HCT116 (cell line): ENCODE data around the gene RAVER1. TPM values are rescaled to one million over a fixed set of nuclear protein-coding genes. Genes with fewer than 3 reads are reported as not detected.
A peak's percentile ranks its signal among the peaks of the same experiment; 100 is the strongest.

Experiments
- ATAC-seq: fragments of 200-7000 bp; cut with Tn5 transposase; 2 replicates; pipeline ENCODE4 v1.9.1; 2020; ENCODE audit warnings: mild to moderate bottlenecking, moderate library complexity
- BruUV-seq: library from RNA; stranded (reverse); fragments of 400-500 nt; replicated peaks from 2 replicates; lab custom pipeline; 2021; lab: Mats Ljungman, UMichigan
- CTCF ChIA-PET: fragments of 300-600 bp; sonication (Branson Sonifier 250); formaldehyde crosslinking; loops from one replicate; lab custom pipeline; 2021; ENCODE audit warnings: antibody characterized with exemption; lab: Charles Lee
- POLR2A ChIA-PET: fragments of 300-600, 350-600 bp; sonication (Branson Sonifier 250); formaldehyde crosslinking; loops from one replicate; lab custom pipeline; 2021; ENCODE audit warnings: antibody characterized with exemption; lab: Charles Lee
- RAD21 ChIA-PET, 2 experiments: fragments of 300-600 bp; sonication (Branson Sonifier 250); formaldehyde crosslinking; loops; one replicate each; lab custom pipeline; 2023; ENCODE audit warnings: low total read pairs in 2 of 2; ENCODE audit not compliant: uncharacterized antibody in 2 of 2, unreplicated experiment in 2 of 2, low non-redundant PET in 1 of 2; lab: Charles Lee
- DNase-seq: peaks from one replicate; pipeline ENCODE4 v3.0.0-alpha.2; 2010; ENCODE audit warnings: low read depth, low spot score
- H2AFZ ChIP-seq: fragments of 200-600 bp; shearing (Covaris generic), sonication (generic); 2 replicates; pipeline ENCODE4 v1.6.1; 2017; ENCODE audit warnings: low read depth, mixed run types, mixed read lengths, antibody characterized with exemption, low read length; ENCODE audit not compliant: poor library complexity, severe bottlenecking
- H3K27ac ChIP-seq: 2 replicates; pipeline ENCODE4 v1.5.1; 2012; ENCODE audit warnings: low read depth, low read length
- H3K27me3 ChIP-seq: fragments of 200-600 bp; sonication (generic); 2 replicates; pipeline ENCODE4 v1.6.1; 2016; ENCODE audit warnings: mixed run types, low read length, mixed read lengths; ENCODE audit not compliant: insufficient read depth
- H3K36me3 ChIP-seq, 2 experiments: fragments of 200-500 bp in 1 of 2; fragments of 200-600 bp in 1 of 2; sonication (Bioruptor generic) in 1 of 2; sonication (generic) in 1 of 2; 2 replicates each; pipeline versions ENCODE4 v1.5.1 to v1.6.1; 2014 to 2016; ENCODE audit warnings: low read length in 2 of 2, inconsistent platforms in 1 of 2, mixed read lengths in 1 of 2, mixed run types in 1 of 2; ENCODE audit not compliant: insufficient read depth in 2 of 2, control insufficient read depth in 1 of 2
- H3K4me1 ChIP-seq, 2 experiments: fragments of 200-600 bp in 1 of 2; sonication (generic) in 1 of 2; 2 replicates each; pipeline versions ENCODE4 v1.5.1 to v1.6.1; 2012 to 2017; ENCODE audit warnings: low read length in 2 of 2, inconsistent platforms in 1 of 2, mild to moderate bottlenecking in 1 of 2, mixed read lengths in 1 of 2, mixed run types in 1 of 2, moderate library complexity in 1 of 2; ENCODE audit not compliant: insufficient read depth in 2 of 2, control insufficient read depth in 1 of 2
- H3K4me2 ChIP-seq: fragments of 200-600 bp; sonication (generic); 2 replicates; pipeline ENCODE4 v1.6.1; 2017; ENCODE audit warnings: mixed run types, low read length, mixed read lengths
- H3K4me3 ChIP-seq, 2 experiments: fragments of 200-600 bp in 1 of 2; sonication (generic) in 1 of 2; replicated peaks in 1 of 2; 2 replicates each; pipeline ENCODE4 v1.5.1; 2011 to 2016; ENCODE audit warnings: low read length in 2 of 2, control low read depth in 1 of 2, low read depth in 1 of 2, mild to moderate bottlenecking in 1 of 2, mixed read lengths in 1 of 2, mixed run types in 1 of 2
- H3K79me2 ChIP-seq: fragments of 200-600 bp; sonication (generic); 2 replicates; pipeline ENCODE4 v1.6.1; 2017; ENCODE audit warnings: mild to moderate bottlenecking, mixed run types, low read length, moderate library complexity, mixed read lengths; ENCODE audit not compliant: insufficient read depth
- H3K9ac ChIP-seq: fragments of 200-600 bp; sonication (generic); 2 replicates; pipeline ENCODE4 v1.6.1; 2016; ENCODE audit warnings: low read length, mixed read lengths
- H3K9me2 ChIP-seq: fragments of 200-600 bp; sonication (generic), shearing (Covaris generic); 2 replicates; pipeline ENCODE4 v1.6.1; 2017; ENCODE audit warnings: mixed run types, mild to moderate bottlenecking, moderate library complexity; ENCODE audit not compliant: insufficient read depth
- H3K9me3 ChIP-seq, 2 experiments: fragments of 200-500 bp in 1 of 2; fragments of 200-600 bp in 1 of 2; sonication (Bioruptor generic) in 1 of 2; sonication (generic) in 1 of 2; 2 replicates each; pipeline ENCODE4 v1.6.1; 2014 to 2017; ENCODE audit warnings: low read length in 2 of 2, mixed read lengths in 2 of 2, inconsistent platforms in 1 of 2, low read depth in 1 of 2, mild to moderate bottlenecking in 1 of 2, mixed run types in 1 of 2, moderate library complexity in 1 of 2; ENCODE audit not compliant: control insufficient read depth in 1 of 2, insufficient read depth in 1 of 2
- H4K20me1 ChIP-seq: fragments of 200-600 bp; sonication (generic), shearing (Covaris generic); 2 replicates; pipeline ENCODE4 v1.6.1; 2017; ENCODE audit warnings: mixed run types, mild to moderate bottlenecking, moderate library complexity; ENCODE audit not compliant: insufficient read depth
- CBX3 ChIP-seq: IDR thresholded peaks from 2 replicates; pipeline ENCODE4 v1.6.1; 2012; ENCODE audit warnings: low read depth
- EGR1 ChIP-seq: IDR thresholded peaks from 2 replicates; pipeline ENCODE4 v1.6.1; 2012; ENCODE audit warnings: low read depth
- EZH2phosphoT487 ChIP-seq: fragments of 200-600 bp; IDR thresholded peaks from 2 replicates; pipeline ENCODE4 v1.6.1; 2018; ENCODE audit warnings: antibody characterized with exemption, borderline replicate concordance
- SIN3A ChIP-seq: IDR thresholded peaks from 2 replicates; pipeline ENCODE4 v1.6.1; 2012; ENCODE audit warnings: low read depth
- SP1 ChIP-seq: IDR thresholded peaks from 2 replicates; pipeline ENCODE4 v1.6.1; 2012; ENCODE audit warnings: low read depth
- SRF ChIP-seq: IDR thresholded peaks from 2 replicates; pipeline ENCODE4 v1.6.1; 2012; ENCODE audit warnings: low read depth
- intact Hi-C: fragments of 100-400 bp; cut with micrococcal nuclease; formaldehyde crosslinking; loops from 2 replicates; pipeline ENCODE4 v1.10.0; 2022
- total RNA-seq: library from RNA; stranded (reverse); gene quantifications from one replicate; pipeline ENCODE4 v1.2.1, GENCODE V29; 2021; ENCODE audit not compliant: unreplicated experiment
- TF ChIP-seq, protein P1 (sequence below), 3 experiments: fragments of 200-600 bp in 1 of 3; sonication (generic) in 1 of 3; IDR thresholded peaks in 2 of 3; conservative IDR thresholded peaks in 1 of 3; 2 replicates each; pipeline ENCODE4 v1.5.1; 2012 to 2017; ENCODE audit warnings: low read depth in 2 of 3, low read length in 2 of 3, antibody characterized with exemption in 1 of 3, borderline replicate concordance in 1 of 3, control low read depth in 1 of 3, mild to moderate bottlenecking in 1 of 3, mixed read lengths in 1 of 3, mixed run types in 1 of 3, moderate library complexity in 1 of 3; ENCODE audit not compliant: insufficient read depth in 1 of 3
- TF ChIP-seq, protein P2 (sequence below): IDR thresholded peaks from 2 replicates; pipeline ENCODE4 v1.6.1; 2012; ENCODE audit warnings: low read depth

Gene RAVER1
- total RNA-seq, 1 experiment from 2014 or later, result 71.0 TPM

DNA sequence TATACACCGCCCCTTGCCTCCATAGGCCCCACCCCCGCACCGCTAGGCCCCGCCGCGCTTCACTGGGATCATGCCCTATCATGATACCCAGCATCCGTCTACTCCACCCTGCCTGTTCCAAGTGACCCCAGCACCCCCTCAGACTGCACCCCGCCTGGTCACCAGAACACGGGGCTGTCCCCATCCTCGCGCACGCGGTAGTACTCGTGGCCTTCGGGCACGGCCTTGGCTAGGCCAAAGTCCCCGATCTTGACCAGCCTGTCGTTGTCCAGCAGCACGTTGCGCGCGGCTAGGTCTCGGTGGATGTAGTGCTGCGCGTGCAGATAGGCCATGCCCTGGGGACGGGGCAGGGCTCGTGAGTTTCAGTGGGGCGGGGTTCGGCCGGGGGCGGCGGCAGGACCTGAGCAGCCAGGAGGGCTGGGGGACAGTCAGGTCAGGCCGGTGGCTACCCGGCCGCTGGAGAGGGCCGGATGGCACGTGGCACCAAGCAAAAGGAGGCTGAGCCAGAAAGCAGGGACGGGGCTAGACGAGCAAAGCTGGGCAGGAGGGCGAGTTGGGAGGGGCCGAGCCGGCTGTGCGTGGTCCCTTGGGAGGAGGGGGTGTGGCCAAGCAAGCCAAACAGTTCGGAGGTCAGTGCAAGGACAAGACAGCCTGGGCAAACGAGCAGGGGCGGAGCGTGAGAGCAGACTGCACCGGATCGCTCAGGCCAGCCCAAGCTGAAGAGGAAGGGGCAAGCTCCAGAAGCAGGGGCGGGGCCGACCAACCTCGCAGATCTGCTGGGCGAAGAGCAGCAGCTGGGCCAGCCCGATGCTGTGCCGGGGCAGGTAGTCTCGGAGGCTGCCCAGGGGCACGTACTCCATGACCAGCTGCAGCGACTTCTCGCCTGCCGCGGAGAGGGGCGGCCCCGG, 19.7 kb upstream of the RAVER1 start:
- Histone ChIP-seq H3K9me2 (no peaks in the 10 kb centered on the region), H4K20me1 (no peaks in the 10 kb centered on the region), H3K4me1 (no peaks in the 10 kb centered on the region; a peak in 1 of 4 replicates), H3K27me3 (no peaks in the 10 kb centered on the region), H3K79me2 (no peaks in the 10 kb centered on the region), H3K4me3 (no peak overlapping the region), H3K36me3 (peaks cover under 1 to 14% of the 10 kb centered on the region in 2 experiments; a peak in 3 of 4 replicates), H3K27ac (no peak overlapping the region; the same call in 1 of the 2 replicates), H2AFZ (no peak overlapping the region), H3K9ac (no peak overlapping the region), H3K9me3 (no peaks in the 10 kb centered on the region), H3K4me2 (no peak overlapping the region)
- no TSS peak for BruUV-seq
- CTCF ChIA-PET, result no interaction called here
- intact Hi-C loops, result no loop called here
- POLR2A ChIA-PET, result no interaction called here
- peak; percentile 11 for ATAC-seq
- no peak for DNase-seq
- TF ChIP-seq EZH2phosphoT487, result no peak
- TF ChIP-seq EGR1, result no peak
- no peak for TF ChIP-seq SRF
- no peak for TF ChIP-seq CBX3
- no peak for TF ChIP-seq SP1
- TF ChIP-seq, protein P1, sequence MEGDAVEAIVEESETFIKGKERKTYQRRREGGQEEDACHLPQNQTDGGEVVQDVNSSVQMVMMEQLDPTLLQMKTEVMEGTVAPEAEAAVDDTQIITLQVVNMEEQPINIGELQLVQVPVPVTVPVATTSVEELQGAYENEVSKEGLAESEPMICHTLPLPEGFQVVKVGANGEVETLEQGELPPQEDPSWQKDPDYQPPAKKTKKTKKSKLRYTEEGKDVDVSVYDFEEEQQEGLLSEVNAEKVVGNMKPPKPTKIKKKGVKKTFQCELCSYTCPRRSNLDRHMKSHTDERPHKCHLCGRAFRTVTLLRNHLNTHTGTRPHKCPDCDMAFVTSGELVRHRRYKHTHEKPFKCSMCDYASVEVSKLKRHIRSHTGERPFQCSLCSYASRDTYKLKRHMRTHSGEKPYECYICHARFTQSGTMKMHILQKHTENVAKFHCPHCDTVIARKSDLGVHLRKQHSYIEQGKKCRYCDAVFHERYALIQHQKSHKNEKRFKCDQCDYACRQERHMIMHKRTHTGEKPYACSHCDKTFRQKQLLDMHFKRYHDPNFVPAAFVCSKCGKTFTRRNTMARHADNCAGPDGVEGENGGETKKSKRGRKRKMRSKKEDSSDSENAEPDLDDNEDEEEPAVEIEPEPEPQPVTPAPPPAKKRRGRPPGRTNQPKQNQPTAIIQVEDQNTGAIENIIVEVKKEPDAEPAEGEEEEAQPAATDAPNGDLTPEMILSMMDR (IDR thresholded peaks at IDR 0.05 in 2 of 3, conservative IDR thresholded peaks at IDR 0.05 in 1 of 3; ENCODE audit: borderline replicate concordance in 1 of 3, insufficient read depth in 1 of 3, low read depth in 2 of 3, low read length in 2 of 3), result no peak
- TF ChIP-seq, protein P2, sequence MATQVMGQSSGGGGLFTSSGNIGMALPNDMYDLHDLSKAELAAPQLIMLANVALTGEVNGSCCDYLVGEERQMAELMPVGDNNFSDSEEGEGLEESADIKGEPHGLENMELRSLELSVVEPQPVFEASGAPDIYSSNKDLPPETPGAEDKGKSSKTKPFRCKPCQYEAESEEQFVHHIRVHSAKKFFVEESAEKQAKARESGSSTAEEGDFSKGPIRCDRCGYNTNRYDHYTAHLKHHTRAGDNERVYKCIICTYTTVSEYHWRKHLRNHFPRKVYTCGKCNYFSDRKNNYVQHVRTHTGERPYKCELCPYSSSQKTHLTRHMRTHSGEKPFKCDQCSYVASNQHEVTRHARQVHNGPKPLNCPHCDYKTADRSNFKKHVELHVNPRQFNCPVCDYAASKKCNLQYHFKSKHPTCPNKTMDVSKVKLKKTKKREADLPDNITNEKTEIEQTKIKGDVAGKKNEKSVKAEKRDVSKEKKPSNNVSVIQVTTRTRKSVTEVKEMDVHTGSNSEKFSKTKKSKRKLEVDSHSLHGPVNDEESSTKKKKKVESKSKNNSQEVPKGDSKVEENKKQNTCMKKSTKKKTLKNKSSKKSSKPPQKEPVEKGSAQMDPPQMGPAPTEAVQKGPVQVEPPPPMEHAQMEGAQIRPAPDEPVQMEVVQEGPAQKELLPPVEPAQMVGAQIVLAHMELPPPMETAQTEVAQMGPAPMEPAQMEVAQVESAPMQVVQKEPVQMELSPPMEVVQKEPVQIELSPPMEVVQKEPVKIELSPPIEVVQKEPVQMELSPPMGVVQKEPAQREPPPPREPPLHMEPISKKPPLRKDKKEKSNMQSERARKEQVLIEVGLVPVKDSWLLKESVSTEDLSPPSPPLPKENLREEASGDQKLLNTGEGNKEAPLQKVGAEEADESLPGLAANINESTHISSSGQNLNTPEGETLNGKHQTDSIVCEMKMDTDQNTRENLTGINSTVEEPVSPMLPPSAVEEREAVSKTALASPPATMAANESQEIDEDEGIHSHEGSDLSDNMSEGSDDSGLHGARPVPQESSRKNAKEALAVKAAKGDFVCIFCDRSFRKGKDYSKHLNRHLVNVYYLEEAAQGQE, result no peak
- no peak for TF ChIP-seq SIN3A
- RAD21 ChIA-PET, result no interaction called here
